Peyer's patch (tissue), 4 donors: ENCODE results near the gene CDC25C. TPM values are rescaled to one million over a fixed set of nuclear protein-coding genes. Genes with fewer than 3 reads are reported as not detected.

Experiments used
- total RNA-seq, 4 donors: library from RNA; depleted of rRNA; stranded (reverse); fragments of >200 nt; gene quantifications; one replicate each; pipeline ENCODE4 v1.1.0, GENCODE V29; 2016

The CDC25C gene
- total RNA-seq, 4 donors from 2014 or later = 0.88 to 4.1 (median 0.94) TPM

Other genes starting within 250 kb of the CDC25C start
- not detected for gene WNT8A, start 247.8 kb downstream of the CDC25C start, total RNA-seq
- under 1 TPM in 1 of 4 donors, not detected in 3; 0.70 TPM for gene NME5, start 192.4 kb downstream of the CDC25C start, total RNA-seq
- gene BRD8, start 153.2 kb downstream of the CDC25C start, total RNA-seq = 100 to 1,000 TPM in 1 of 4 donors, 10 to 100 TPM in 3; 42.2 to 130 (median 70.8) TPM
- 1 to 10 TPM; 2.3 to 9.1 (median 5.6) TPM for gene KIF20A, start 152.7 kb downstream of the CDC25C start, total RNA-seq
- gene CDC23, start 118.5 kb downstream of the CDC25C start, total RNA-seq = 10 to 100 TPM in 3 of 4 donors, 1 to 10 TPM in 1; 9.3 to 24.8 (median 10.6) TPM
- not detected for gene GFRA3, start 57.2 kb downstream of the CDC25C start, total RNA-seq
- 10 to 100 TPM; 19.1 to 22.1 (median 20.7) TPM for gene FAM53C, start 6.5 kb upstream of the CDC25C start, total RNA-seq
- gene KDM3B, start 20.9 kb upstream of the CDC25C start, total RNA-seq = 10 to 100 TPM; 55.3 to 85.2 (median 68.1) TPM
- gene REEP2, start 107.3 kb upstream of the CDC25C start, total RNA-seq = 10 to 100 TPM in 1 of 4 donors, 1 to 10 TPM in 3; 1.7 to 10.7 (median 2.1) TPM
- 100 to 1,000 TPM in 1 of 4 donors, 10 to 100 TPM in 1, 1 to 10 TPM in 2; 5.3 to 109 (median 11.4) TPM for gene EGR1, start 133.7 kb upstream of the CDC25C start, total RNA-seq
- 10 to 100 TPM; 33.3 to 75.1 (median 39.3) TPM for gene ETF1, start 211.4 kb upstream of the CDC25C start, total RNA-seq
- 100 to 1,000 TPM; 152 to 221 (median 160) TPM for gene HSPA9, start 243.6 kb upstream of the CDC25C start, total RNA-seq